HepG2 (cell line): ENCODE results near the gene HS3ST3A1. TPM values are rescaled to one million over a fixed set of nuclear protein-coding genes. Genes with fewer than 3 reads are reported as not detected.

Source experiments
- EHMT2 ChIP-seq: fragments of 200-600 bp; sonication (generic); IDR thresholded peaks from 2 replicates; pipeline ENCODE4 v1.7.0; 2017; ENCODE audit warnings: antibody characterized with exemption, low read depth, low read length, borderline replicate concordance
- GATA4 ChIP-seq: sonication (generic); IDR thresholded peaks from 2 replicates; pipeline ENCODE4 v1.6.1; 2016; ENCODE audit warnings: antibody characterized with exemption, low read depth, borderline replicate concordance
- HDAC1 ChIP-seq: sonication (generic); formaldehyde crosslinking; IDR thresholded peaks from 2 replicates; pipeline ENCODE4 v1.5.1; 2020; ENCODE audit warnings: mild to moderate bottlenecking, missing genetic modification reagents
- HMGXB4 ChIP-seq, 2 experiments: sonication (generic) in 1 of 2; formaldehyde crosslinking in 1 of 2; IDR thresholded peaks; 2 replicates each; pipeline versions ENCODE4 v1.4.0 to v1.6.1; 2018 to 2020; ENCODE audit warnings: missing genetic modification reagents in 2 of 2, borderline replicate concordance in 1 of 2, low read depth in 1 of 2, mild to moderate bottlenecking in 1 of 2, missing biosample characterization in 1 of 2
- HNF1A ChIP-seq, 2 experiments: sonication (generic) in 1 of 2; formaldehyde crosslinking in 1 of 2; IDR thresholded peaks; 2 replicates each; pipeline versions ENCODE4 v1.4.0 to v1.6.1; 2016 to 2020; ENCODE audit warnings: borderline replicate concordance in 1 of 2, low read depth in 1 of 2, mild to moderate bottlenecking in 1 of 2, missing genetic modification reagents in 1 of 2
- IKZF4 ChIP-seq: sonication (generic); formaldehyde crosslinking; IDR thresholded peaks from 2 replicates; pipeline ENCODE4 v1.5.1; 2020; ENCODE audit warnings: borderline replicate concordance, mild to moderate bottlenecking, low read depth, missing genetic modification reagents; ENCODE audit errors: not compliant biosample characterization
- KDM5B ChIP-seq: sonication (generic); formaldehyde crosslinking; IDR thresholded peaks from 2 replicates; pipeline ENCODE4 v1.4.0; 2020; ENCODE audit warnings: missing genetic modification reagents, mild to moderate bottlenecking, borderline replicate concordance
- MED8 ChIP-seq: sonication (generic); formaldehyde crosslinking; IDR thresholded peaks from 2 replicates; pipeline ENCODE4 v1.8.1; 2023; ENCODE audit warnings: mild to moderate bottlenecking, missing genetic modification reagents; ENCODE audit not compliant: insufficient replicate concordance
- MEIS1 ChIP-seq: sonication (generic); formaldehyde crosslinking; IDR thresholded peaks from 2 replicates; pipeline ENCODE4 v1.9.0; 2021; ENCODE audit warnings: mild to moderate bottlenecking, missing genetic modification reagents, moderate library complexity, borderline replicate concordance
- MYPOP ChIP-seq: sonication (generic); formaldehyde crosslinking; IDR thresholded peaks from 2 replicates; pipeline ENCODE4 v1.8.1; 2023; ENCODE audit warnings: mild to moderate bottlenecking, moderate library complexity, missing genetic modification reagents
- NR1H2 ChIP-seq: sonication (generic); formaldehyde crosslinking; IDR thresholded peaks from 2 replicates; pipeline ENCODE4 v1.8.1; 2022; ENCODE audit warnings: low read depth, missing genetic modification reagents, borderline replicate concordance
- NR2C2 ChIP-seq: sonication (generic); formaldehyde crosslinking; IDR thresholded peaks from 2 replicates; pipeline ENCODE4 v1.4.0; 2020; ENCODE audit warnings: missing genetic modification reagents, mild to moderate bottlenecking, moderate library complexity, borderline replicate concordance
- RFX1 ChIP-seq: fragments of 450-650 bp; IDR thresholded peaks from 2 replicates; pipeline ENCODE4 v1.6.1; 2017
- RFXAP ChIP-seq: sonication (generic); formaldehyde crosslinking; IDR thresholded peaks from 2 replicates; pipeline ENCODE4 v1.4.0; 2020; ENCODE audit warnings: missing genetic modification reagents, borderline replicate concordance
- SKI ChIP-seq: fragments of 450-650 bp; IDR thresholded peaks from one replicate; pipeline ENCODE4 v1.6.1; 2018; ENCODE audit warnings: mild to moderate bottlenecking; ENCODE audit not compliant: partially characterized antibody
- ZNF160 ChIP-seq: sonication (generic); formaldehyde crosslinking; IDR thresholded peaks from 2 replicates; pipeline ENCODE4 v1.8.0; 2022; ENCODE audit warnings: mild to moderate bottlenecking, inconsistent platforms, missing genetic modification reagents
- ZNF33A ChIP-seq: sonication (generic); formaldehyde crosslinking; IDR thresholded peaks from 2 replicates; pipeline ENCODE4 v1.5.1; 2020; ENCODE audit warnings: missing genetic modification reagents, mild to moderate bottlenecking, moderate library complexity, borderline replicate concordance
- ZNF446 ChIP-seq: sonication (generic); formaldehyde crosslinking; IDR thresholded peaks from 2 replicates; pipeline ENCODE4 v1.5.0; 2020; ENCODE audit warnings: mild to moderate bottlenecking, missing genetic modification reagents
- ZNF552 ChIP-seq: sonication (generic); formaldehyde crosslinking; IDR thresholded peaks from 2 replicates; pipeline ENCODE4 v1.9.0; 2022; ENCODE audit warnings: missing genetic modification reagents, mild to moderate bottlenecking, borderline replicate concordance
- ZNF674 ChIP-seq: sonication (generic); formaldehyde crosslinking; IDR thresholded peaks from 2 replicates; pipeline ENCODE4 v1.5.0; 2020; ENCODE audit warnings: low read depth, mild to moderate bottlenecking, missing genetic modification reagents
- ZNF761 ChIP-seq: sonication (generic); formaldehyde crosslinking; conservative IDR thresholded peaks from 2 replicates; pipeline ENCODE4 v1.4.0; 2020; ENCODE audit warnings: mild to moderate bottlenecking, missing genetic modification reagents
- polyA plus RNA-seq, 8 experiments: library from polyadenylated mRNA; depleted of rRNA in 3 of 8; stranded (reverse) in 7 of 8; unstranded in 1 of 8; fragments of >200 nt; fragmentation: Illumina TruSeq in 4 of 8; extraction: Trizol in 4 of 8; gene quantifications; 2 replicates each; pipeline versions ENCODE4 v1.2.1 to v1.2.3, GENCODE V29; 2011 to 2016; ENCODE audit warnings: low read depth in 4 of 8, missing spikeins in 1 of 8, mixed read lengths in 1 of 8; ENCODE audit not compliant: insufficient read depth in 1 of 8
- total RNA-seq, 5 experiments: library from RNA; depleted of rRNA; stranded (reverse); fragments of >200 nt; fragmentation: Illumina TruSeq; extraction: Trizol; gene quantifications; 2 replicates each; pipeline ENCODE4 v1.2.3, GENCODE V29; 2016; ENCODE audit warnings: low read depth in 1 of 5

HS3ST3A1 gene
- total and polyA plus RNA-seq, 2 of the 13 experiments (the other 11 are each of a cell fraction or from before 2014, with no cell fraction given): 1.3 to 3.5 TPM

- no peak for TF ChIP-seq MYPOP
- TF ChIP-seq ZNF160 (CRISPR knock-in tag): no peak
- TF ChIP-seq NR2C2 (CRISPR knock-in tag): no peak
- no peak for TF ChIP-seq SKI
- TF ChIP-seq RFX1: no peak
- no peak for TF ChIP-seq ZNF446 (CRISPR knock-in tag)
- no peak for TF ChIP-seq ZNF674 (CRISPR knock-in tag)
- TF ChIP-seq MEIS1: no peak
- no peak for TF ChIP-seq RFXAP (CRISPR knock-in tag)
- no peak for TF ChIP-seq EHMT2
- TF ChIP-seq KDM5B (CRISPR knock-in tag): peak; percentile 54; the same call in 1 of the 2 replicates
- no peak for TF ChIP-seq MED8
- TF ChIP-seq HDAC1: peak; percentile 81
- peak; percentile 77 for TF ChIP-seq IKZF4 (CRISPR knock-in tag)
- TF ChIP-seq ZNF552 (CRISPR knock-in tag): no peak
- TF ChIP-seq NR1H2 (CRISPR knock-in tag): no peak
- 0 out of 2 replicates have a peak, but pooled peaks have one; percentile 18 for TF ChIP-seq ZNF761
- no peak for TF ChIP-seq HNF1A (IDR thresholded peaks at IDR 0.05; ENCODE audit: low read depth)
- TF ChIP-seq HNF1A (CRISPR knock-in tag; IDR thresholded peaks at IDR 0.05; ENCODE audit: borderline replicate concordance): peak; percentile 29; the same call in 1 of the 2 replicates
- no peak for TF ChIP-seq GATA4
- TF ChIP-seq ZNF33A (CRISPR knock-in tag): no peak
- TF ChIP-seq HMGXB4 (CRISPR knock-in tag; IDR thresholded peaks at IDR 0.05; ENCODE audit: borderline replicate concordance in 1 of 2, low read depth in 1 of 2): 0 out of 4 replicates have a peak, but pooled peaks of 1 of the 2 experiments have one; percentile 31
Observed at GRCh38 chr17:13601776-13602551, at the start of gene HS3ST3A1 (continued).
